A549 (cell line): ENCODE data around the gene ADAM19.

Experiments
- CEBPB ChIP-seq, 2 experiments: fragments of >200 bp in 1 of 2; sonication (Bioruptor Twin) in 1 of 2; formaldehyde crosslinking in 1 of 2; IDR thresholded peaks; 2 replicates each; pipeline ENCODE4 v1.6.1; 2012 to 2016
- EP300 ChIP-seq, 2 experiments: fragments of >200 bp; sonication (Bioruptor Twin); formaldehyde crosslinking; IDR thresholded peaks; 2 replicates in 1 of 2; 3 replicates in 1 of 2; pipeline ENCODE4 v1.6.1; 2016 to 2017
- KDM5A ChIP-seq: fragments of 200-600 bp; sonication (generic); IDR thresholded peaks from 2 replicates; pipeline ENCODE4 v1.6.1; 2016; ENCODE audit warnings: antibody characterized with exemption, mild to moderate bottlenecking
- MAFK ChIP-seq: fragments of 450-650 bp; IDR thresholded peaks from 2 replicates; pipeline ENCODE4 v1.6.1; 2014; ENCODE audit not compliant: partially characterized antibody
- MAX ChIP-seq: IDR thresholded peaks from 2 replicates; pipeline ENCODE4 v1.6.1; 2012
- MYC ChIP-seq: IDR thresholded peaks from 2 replicates; pipeline ENCODE4 v1.6.1; 2012; ENCODE audit warnings: mild to moderate bottlenecking, inconsistent platforms, low read length, improper control_type of control experiment, borderline replicate concordance
- PBX3 ChIP-seq: IDR thresholded peaks from 2 replicates; pipeline ENCODE4 v1.6.1; 2012
- POLR2A ChIP-seq: IDR thresholded peaks from 2 replicates; pipeline ENCODE4 v1.6.1; 2012; ENCODE audit warnings: mild to moderate bottlenecking, low read length
- POLR2AphosphoS2 ChIP-seq: conservative IDR thresholded peaks from 2 replicates; pipeline ENCODE4 v1.6.1; 2012; ENCODE audit warnings: low read length, improper control_type of control experiment, inconsistent platforms
- RAD21 ChIP-seq, 2 experiments: fragments of >200 bp in 1 of 2; sonication (Bioruptor Twin) in 1 of 2; formaldehyde crosslinking in 1 of 2; IDR thresholded peaks in 1 of 2; conservative IDR thresholded peaks in 1 of 2; 2 replicates in 1 of 2; 3 replicates in 1 of 2; pipeline ENCODE4 v1.6.1; 2012 to 2018; ENCODE audit warnings: inconsistent platforms in 1 of 2
- TP53 ChIP-seq: fragments of 250-450 bp; sonication (Bioruptor Pico); IDR thresholded peaks from 2 replicates; pipeline ENCODE4 v1.5.0; 2021; ENCODE audit warnings: mild to moderate bottlenecking, moderate library complexity
- USF2 ChIP-seq: fragments of 450-650 bp; IDR thresholded peaks from 2 replicates; pipeline ENCODE4 v1.6.1; 2014; ENCODE audit warnings: antibody characterized with exemption
- TF ChIP-seq, protein P1 (sequence below): fragments of >200 bp; sonication (Bioruptor Twin); formaldehyde crosslinking; IDR thresholded peaks from 3 replicates; pipeline ENCODE4 v1.5.1; 2016
- TF ChIP-seq, protein P2 (sequence below): fragments of 150-350 bp; IDR thresholded peaks from 2 replicates; pipeline ENCODE4 v1.6.1; 2014; ENCODE audit warnings: low read depth, mild to moderate bottlenecking, low read length

- TF ChIP-seq, protein P1, sequence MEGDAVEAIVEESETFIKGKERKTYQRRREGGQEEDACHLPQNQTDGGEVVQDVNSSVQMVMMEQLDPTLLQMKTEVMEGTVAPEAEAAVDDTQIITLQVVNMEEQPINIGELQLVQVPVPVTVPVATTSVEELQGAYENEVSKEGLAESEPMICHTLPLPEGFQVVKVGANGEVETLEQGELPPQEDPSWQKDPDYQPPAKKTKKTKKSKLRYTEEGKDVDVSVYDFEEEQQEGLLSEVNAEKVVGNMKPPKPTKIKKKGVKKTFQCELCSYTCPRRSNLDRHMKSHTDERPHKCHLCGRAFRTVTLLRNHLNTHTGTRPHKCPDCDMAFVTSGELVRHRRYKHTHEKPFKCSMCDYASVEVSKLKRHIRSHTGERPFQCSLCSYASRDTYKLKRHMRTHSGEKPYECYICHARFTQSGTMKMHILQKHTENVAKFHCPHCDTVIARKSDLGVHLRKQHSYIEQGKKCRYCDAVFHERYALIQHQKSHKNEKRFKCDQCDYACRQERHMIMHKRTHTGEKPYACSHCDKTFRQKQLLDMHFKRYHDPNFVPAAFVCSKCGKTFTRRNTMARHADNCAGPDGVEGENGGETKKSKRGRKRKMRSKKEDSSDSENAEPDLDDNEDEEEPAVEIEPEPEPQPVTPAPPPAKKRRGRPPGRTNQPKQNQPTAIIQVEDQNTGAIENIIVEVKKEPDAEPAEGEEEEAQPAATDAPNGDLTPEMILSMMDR, result no peak
- no peak for TF ChIP-seq USF2
- TF ChIP-seq, protein P2, sequence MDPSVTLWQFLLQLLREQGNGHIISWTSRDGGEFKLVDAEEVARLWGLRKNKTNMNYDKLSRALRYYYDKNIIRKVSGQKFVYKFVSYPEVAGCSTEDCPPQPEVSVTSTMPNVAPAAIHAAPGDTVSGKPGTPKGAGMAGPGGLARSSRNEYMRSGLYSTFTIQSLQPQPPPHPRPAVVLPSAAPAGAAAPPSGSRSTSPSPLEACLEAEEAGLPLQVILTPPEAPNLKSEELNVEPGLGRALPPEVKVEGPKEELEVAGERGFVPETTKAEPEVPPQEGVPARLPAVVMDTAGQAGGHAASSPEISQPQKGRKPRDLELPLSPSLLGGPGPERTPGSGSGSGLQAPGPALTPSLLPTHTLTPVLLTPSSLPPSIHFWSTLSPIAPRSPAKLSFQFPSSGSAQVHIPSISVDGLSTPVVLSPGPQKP, result no peak
- TF ChIP-seq MAX, result no peak
- no peak for TF ChIP-seq EP300 (IDR thresholded peaks at IDR 0.05)
- no peak for TF ChIP-seq RAD21 (conservative IDR thresholded peaks at IDR 0.05 in 1 of 2, IDR thresholded peaks at IDR 0.05 in 1 of 2)
- TF ChIP-seq MAFK, result no peak
- TF ChIP-seq MYC, result no peak
- no peak for TF ChIP-seq POLR2AphosphoS2
- no peak for TF ChIP-seq KDM5A
- no peak for TF ChIP-seq POLR2A
- no peak for TF ChIP-seq CEBPB (IDR thresholded peaks at IDR 0.05)
- TF ChIP-seq TP53, result no peak
- no peak for TF ChIP-seq PBX3
These were observed 29.0 kb downstream of the ADAM19 start for GRCh38 chr5:157546456-157547100.
